SKM-1 (cell line): ENCODE results near the gene EGFLAM.
"Not testable (repeated sequence)": the region's sequence is repeated elsewhere in the genome, so short reads cannot be mapped to it uniquely, and the experiment has no call there.

ENCODE experiments used
- DNase-seq: peaks from one replicate; lab custom pipeline; 2025; ENCODE audit not compliant: unreplicated experiment; lab: John Stamatoyannopoulos, UW

Gene EGFLAM

DNA sequence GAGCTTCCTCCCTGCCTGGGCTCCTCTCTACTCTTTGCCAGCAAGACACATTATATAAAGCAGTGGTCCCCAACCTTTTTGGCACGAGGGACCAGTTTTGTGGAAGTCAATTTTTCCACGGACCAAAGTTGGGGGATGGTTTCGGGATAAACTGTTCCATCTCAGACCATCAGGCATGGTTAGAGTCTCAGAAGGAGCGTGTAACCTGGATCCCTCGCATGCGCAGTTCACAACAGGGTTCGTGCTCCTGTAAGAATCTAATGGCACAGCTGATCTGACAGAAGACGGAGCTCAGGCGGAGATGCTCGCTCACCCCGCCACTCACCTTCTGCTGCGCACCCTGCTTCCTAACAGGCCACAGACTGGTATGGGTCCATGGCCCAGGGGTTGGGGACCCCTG lies 155.3 kb downstream of the EGFLAM start:
- no peak for DNase-seq

DNA sequence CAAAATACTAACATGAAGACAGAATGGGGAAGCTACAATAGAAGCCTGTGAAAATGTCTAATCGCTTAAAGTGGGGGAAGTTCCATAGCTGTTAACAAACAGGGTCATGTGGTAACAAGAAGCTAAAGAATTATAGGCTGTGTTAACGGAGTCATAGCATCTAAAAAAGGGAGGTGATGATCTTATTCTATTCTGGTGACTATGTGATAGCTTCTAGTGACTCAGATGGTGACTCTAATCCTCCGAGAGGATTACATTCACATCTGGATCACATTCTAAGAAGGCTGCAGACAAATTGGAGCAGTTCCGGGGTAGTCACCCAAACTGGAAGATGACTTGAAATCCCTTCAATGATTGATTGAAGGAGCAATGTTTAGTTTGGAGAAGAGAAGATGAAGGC lies 156.0 kb downstream of the EGFLAM start:
- DNase-seq: no peak

GRCh38 chr5:38415772-38416171 lies 157.4 kb downstream of the EGFLAM start:
- not testable (repeated sequence) for DNase-seq

GRCh38 chr5:38417658-38418017 lies 159.3 kb downstream of the EGFLAM start:
- DNase-seq: no peak

GRCh38 chr5:38420246-38420645 lies 161.9 kb downstream of the EGFLAM start:
- no peak for DNase-seq

DNA sequence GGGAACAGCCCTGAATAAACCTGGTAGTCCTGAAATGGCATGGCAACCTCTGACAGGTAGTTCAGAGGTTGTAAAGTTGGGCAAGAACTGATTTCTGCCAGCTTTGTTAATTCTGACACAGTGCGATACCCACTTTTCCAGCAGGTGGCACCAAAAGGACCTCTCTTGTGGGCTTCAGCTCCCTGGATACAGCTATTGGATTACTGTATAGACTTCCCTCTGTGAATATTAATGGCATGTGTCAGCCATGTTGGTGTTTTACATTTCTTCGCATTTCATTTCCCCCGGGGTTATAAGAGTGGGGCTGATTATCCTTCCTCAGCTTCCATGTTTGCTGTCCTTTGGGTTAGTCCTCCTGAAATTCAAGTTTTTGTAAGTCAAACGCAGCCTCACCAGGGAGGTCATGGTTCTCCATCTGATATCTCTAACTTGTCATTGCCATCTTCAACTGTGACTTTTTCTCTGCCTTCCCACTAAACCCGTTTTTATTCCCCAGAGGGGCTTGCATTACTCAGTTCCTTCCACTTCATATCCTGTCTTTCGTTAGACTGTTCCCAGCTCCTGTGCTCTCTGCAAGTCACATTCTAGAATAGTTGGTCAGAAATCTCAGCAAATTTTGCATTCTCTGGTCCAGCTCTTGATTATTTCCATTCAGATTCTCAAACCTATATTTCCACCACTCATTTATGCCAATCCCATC lies 162.5 kb downstream of the EGFLAM start:
- DNase-seq: peak; percentile 7

GRCh38 chr5:38422622-38423021 lies 164.3 kb downstream of the EGFLAM start:
- no peak for DNase-seq

DNA sequence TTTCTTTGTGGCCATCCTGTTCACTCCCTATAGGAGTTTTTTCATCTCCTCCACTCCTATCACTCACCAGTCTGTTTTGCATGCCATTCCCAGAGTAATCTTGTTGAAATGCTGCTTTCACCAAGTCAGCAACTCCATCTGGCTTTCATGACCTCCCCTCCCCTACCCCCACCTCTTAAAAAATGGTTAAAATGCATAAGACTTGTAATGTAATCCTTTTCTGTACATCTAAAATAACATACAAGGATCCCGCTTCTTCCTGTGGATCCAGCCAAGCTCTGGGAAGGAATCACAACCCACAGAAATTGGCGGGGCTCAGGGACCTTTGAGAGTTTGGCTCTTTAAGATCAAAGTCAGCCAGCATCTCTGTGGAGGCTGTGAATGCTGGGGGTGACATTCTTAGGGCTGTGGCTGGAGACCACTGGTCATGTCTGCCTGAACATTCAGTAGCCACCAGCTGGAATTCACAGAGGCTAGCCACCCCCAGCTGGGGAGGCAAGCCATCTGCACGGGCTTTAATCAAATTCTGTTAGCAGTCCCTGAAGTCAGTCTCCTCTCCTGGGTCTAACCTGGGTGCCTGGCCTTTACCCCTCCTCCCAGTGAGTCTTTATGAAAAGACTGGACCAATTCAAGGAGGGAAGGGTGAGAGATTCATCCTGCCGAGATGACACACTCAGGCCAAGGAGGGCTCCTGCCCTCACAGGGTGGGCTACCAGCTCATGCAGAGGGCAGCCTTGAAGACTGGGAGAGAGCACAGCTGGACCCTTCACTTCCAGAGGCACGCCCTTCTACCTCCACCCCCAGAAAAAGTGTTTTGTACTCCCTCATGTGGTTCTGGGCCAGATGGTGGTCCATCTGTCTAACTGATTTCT lies 165.2 kb downstream of the EGFLAM start:
- no peak for DNase-seq

GRCh38 chr5:38424148-38425060 lies 166.0 kb downstream of the EGFLAM start:
- DNase-seq: no peak

DNA sequence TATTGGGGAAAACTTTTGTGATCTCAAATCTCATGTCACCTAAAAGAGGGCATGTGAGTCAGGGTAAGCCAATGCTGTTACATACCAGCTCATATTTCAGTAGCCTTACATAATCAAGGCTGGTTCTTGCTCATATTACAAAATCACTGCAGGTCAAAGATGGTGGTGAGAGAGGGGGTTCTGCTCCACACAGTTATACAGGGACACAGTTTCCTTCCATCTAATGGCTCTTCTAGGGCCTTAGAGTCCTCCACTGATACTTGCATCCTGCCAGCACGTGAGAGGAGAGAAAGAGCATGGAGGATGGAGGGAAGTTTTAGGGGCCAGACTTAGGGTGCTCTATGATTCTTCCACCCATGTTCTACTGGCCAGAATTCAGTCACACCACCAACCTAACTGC lies 168.1 kb downstream of the EGFLAM start:
- no peak for DNase-seq

DNA sequence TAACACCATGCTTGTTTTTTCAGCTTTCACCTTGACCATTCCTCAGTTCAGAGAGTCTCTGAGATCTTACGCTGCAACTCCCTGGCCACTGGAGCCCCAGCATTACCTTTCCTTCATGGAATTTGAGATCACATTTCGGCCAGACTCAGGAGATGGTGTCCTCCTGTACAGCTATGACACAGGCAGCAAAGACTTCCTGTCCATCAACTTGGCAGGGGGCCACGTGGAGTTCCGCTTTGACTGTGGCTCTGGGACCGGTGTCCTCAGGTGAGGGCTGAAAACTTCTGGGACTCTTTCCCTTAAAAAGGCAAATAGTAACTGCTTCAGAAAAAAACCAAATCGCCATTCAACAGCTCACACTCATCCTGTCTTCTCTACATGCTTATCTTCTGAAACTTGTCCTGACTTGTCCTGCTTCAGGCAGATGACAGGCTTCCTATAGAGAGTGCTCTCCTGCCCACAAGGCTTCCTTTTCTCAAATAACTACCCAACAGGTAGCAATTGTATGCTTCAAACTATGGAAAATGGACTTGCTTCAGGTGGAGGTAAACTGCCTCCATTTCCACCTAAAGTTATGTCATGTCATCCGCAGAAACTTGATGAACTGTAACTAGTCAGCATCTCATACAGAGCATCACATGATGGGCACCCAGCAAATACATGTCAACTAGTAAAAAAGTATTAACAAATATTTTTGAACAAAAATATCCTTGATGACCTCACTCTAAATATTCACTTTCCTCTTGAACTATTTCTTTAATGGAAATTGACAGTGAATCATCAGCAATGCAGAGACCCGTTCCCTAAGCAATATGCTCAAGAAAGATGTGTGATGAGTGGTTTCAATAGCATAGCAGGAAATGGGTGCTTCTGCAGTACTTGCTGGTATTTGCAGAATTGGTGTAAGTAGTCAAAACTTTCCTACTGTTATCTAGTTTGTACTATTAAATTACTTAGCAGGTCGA lies 168.9 kb downstream of the EGFLAM start:
- DNase-seq: no peak

DNA sequence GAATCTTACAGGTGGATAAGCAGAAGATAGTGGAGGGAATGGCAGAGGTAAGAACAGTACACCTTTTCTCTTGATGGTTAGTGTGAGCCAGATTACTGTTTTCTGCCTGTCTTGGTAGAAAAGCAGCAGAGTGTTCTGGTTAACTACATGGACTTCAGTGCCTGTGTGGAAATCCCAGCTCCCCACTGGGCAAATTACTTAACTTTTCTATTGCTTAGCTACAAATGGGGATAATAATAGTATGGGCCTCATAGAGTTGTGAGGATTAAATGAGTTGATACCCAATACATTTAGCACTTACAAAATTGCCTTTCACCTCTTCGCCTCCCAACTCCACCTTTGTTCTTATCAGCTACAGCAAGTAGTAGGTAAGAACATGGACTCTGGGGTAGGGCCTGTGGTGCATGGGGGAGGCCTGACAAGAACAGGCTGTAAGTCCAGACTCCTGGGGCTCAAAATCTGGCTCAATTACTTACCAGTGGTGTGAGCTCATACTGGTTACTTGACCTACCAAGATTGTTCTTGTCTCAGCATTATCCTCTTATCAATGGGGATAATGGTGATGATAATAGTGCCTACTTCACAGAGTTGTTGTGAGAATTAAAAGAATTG lies 173.0 kb downstream of the EGFLAM start:
- no peak for DNase-seq

DNA sequence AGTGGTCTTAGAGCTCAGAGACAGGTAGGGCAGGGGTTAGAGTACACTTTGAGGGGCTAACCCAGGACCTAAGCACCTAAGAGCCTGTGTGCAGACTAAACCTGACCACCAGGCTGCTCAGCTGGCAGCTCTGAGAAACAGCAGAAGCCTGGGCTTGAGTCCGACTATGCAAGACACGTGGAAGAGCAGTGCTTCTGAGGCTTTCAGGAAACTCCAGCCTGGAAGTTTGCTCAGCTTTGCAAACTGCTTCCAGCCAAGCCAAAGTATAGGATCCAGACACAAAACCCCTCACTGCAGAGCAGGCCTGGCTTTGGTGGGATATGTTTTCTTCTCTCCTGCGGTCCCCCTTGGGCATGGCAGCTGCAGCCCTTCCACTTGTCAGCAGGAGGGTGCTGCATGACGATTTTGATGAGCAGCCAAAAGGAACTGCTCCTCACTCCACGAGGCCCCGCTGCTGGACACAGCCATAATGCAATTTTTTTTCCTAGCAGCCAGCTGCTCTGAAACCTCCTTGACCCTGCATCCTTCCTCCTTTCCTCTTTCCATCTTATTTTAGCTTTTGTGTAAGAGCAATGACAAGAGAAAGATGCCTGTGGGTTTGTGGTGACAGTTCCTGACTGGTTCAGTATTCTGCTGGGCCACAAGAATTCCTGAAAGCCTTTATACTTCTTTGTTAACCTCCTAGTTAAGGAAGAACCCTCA lies 175.0 kb downstream of the EGFLAM start:
- no peak for DNase-seq

DNA sequence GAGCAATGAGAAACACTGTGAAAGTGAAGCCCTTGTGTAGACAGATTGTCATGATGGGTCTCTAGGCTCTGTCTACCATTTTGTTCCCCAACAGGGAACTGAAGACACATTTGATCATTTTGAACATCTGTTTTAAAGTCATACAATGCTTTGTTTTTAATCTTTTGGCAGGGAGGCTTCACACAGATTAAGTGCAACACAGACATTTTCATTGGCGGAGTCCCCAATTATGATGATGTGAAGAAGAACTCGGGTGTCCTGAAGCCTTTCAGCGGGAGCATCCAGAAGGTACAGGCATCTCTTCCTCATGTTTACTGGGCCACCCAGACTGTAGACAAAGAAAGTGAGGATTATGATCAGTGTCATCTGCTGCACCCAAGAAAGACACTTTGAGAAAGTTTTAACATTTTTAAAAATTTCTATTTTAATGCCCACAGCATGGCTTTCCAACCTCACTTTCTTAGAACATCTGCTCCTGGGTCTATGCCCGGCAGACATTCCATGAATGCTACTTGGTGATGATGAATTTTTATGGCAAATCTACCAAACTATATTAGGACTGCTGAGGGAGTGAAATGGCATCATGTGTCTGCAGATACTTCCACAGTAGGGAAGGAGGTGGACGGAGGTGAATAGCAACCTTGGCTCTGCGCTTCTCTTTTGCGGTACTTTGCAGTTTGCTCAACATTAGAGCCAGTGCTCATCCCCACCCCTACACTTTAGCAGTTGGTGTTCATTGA lies 176.8 kb downstream of the EGFLAM start:
- DNase-seq: no peak

DNA sequence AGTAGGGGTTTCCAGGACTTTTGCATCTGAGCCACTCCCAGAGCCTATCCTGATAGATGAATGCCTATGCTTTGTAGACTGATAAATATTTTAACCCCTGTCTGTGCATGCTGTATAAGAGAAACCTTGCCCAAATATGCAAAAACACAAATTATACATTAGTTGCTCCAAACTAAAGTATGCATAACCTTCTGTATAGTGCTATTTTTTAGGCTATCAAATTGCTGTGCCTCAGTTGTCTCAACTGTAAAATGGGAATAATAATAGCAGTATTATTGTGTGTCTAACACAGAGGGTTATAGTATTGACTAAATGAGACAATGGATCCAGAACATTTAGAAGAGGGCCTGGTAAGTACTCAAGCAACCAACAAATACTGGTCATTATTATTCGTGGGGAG lies 180.4 kb downstream of the EGFLAM start:
- DNase-seq: no peak

- peak; percentile 81 for DNase-seq
Measured at GRCh38 chr5:38441453-38442246, 183.3 kb downstream of the EGFLAM start.

GRCh38 chr5:38442247-38442573 lies 183.9 kb downstream of the EGFLAM start:
- DNase-seq: no peak

DNA sequence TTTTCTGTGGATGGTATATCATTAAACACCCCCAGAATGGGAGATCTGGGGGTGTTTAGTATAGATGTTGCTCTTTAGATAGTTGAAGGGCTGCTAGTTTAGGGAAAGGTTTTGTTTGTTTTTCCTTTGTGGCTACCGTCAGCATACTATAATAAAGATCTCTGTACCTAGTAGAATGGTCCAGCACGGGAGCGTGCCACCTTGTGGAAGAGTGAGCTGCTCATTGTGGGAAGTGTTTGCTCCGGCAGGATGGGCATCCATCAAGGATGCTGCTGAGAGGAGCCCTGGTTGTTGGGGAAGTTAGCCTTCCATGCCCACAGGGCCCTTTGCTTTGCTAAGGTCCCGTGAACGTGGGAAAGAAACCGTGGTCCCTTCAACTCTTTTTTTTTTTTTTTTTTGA lies 185.0 kb downstream of the EGFLAM start:
- DNase-seq: no peak
